ENCODE results near the gene CD247. TPM values are rescaled to one million over a fixed set of nuclear protein-coding genes. Genes with fewer than 3 reads are reported as not detected.

The CD247 gene
- total RNA-seq, 1 experiment from 2014 or later = 1.4 TPM

DNA sequence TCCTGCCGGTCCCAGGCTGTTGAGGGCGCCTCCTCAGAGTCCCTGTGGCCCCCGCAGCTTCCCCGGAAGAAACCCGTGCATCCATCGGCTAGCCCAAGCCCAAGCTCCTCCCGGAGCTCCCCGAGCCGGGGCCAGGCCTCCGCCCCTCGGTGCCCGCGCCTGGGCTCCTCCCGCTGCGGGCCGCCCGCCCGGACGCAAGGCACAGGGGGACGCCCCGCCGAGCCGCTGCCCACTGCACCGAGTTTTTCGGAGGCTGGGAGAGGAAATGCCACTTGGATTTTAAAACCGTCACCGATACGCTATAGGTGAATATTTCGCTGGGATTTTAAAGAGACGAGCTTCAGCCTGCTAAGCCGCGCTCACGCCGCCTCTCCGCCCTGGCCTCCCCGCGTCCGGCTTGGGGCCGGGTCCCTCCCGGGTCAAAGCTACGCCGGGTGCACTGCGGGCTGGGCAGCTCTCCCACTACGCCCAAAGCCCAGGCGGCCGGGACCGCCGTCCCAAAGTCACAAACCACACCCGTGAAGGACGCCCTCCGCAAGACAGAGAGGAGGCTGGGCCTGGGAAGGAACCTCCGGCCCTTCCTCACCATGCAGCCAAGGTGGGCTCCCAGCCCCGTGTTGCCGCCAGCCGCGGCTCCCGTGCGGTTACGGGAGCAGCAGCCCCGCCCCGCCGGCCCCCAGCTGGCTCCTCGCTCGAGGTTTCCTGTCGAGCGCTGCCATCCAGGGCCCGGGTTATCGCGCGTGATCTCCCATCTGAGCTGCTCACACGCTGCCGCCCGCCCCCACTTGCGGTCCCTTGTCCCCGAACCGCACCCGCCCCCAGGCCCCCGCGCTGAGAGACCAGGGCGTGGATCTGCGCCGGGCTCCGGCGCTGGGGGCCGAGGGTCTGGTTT is 63.2 kb downstream of the CD247 start:
- peak overlapping the region; percentile 68 for H3K4me3 ChIP-seq (ENCODE audit: low read depth, low read length, poor library complexity, severe bottlenecking)
- CTCF ChIA-PET = interaction anchor here (0.8 kb wide), 1 partner anchor 235 kb away, joined by 8 read pairs; the partner anchor contains the start of gene POU2F1
- intact Hi-C loops (cut with micrococcal nuclease; ENCODE audit: unreplicated experiment) = no loop called here
- no peaks in the 10 kb centered on the region for H3K4me1 ChIP-seq (ENCODE audit: insufficient read depth, low read length, poor library complexity, severe bottlenecking)
- DNase-seq (ENCODE audit: low spot score) = peak; percentile 52
- H3K36me3 ChIP-seq (ENCODE audit: insufficient read depth, low read length, poor library complexity, severe bottlenecking) = no peaks in the 10 kb centered on the region
- no TSS peak for BruUV-seq (replicated peaks)
- peak overlapping the region; percentile 9 for H3K27ac ChIP-seq (ENCODE audit: low read depth, low read length, poor library complexity, severe bottlenecking)
- no peak for TF ChIP-seq EZH2 (IDR thresholded peaks at IDR 0.05; ENCODE audit: borderline replicate concordance, low read depth, low read length, poor library complexity, severe bottlenecking)
- TF ChIP-seq, protein P1, sequence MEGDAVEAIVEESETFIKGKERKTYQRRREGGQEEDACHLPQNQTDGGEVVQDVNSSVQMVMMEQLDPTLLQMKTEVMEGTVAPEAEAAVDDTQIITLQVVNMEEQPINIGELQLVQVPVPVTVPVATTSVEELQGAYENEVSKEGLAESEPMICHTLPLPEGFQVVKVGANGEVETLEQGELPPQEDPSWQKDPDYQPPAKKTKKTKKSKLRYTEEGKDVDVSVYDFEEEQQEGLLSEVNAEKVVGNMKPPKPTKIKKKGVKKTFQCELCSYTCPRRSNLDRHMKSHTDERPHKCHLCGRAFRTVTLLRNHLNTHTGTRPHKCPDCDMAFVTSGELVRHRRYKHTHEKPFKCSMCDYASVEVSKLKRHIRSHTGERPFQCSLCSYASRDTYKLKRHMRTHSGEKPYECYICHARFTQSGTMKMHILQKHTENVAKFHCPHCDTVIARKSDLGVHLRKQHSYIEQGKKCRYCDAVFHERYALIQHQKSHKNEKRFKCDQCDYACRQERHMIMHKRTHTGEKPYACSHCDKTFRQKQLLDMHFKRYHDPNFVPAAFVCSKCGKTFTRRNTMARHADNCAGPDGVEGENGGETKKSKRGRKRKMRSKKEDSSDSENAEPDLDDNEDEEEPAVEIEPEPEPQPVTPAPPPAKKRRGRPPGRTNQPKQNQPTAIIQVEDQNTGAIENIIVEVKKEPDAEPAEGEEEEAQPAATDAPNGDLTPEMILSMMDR (conservative IDR thresholded peaks at IDR 0.05; ENCODE audit: low read depth, low read length) = no peak
- no peaks in the 10 kb centered on the region for H3K9me3 ChIP-seq (ENCODE audit: low read depth, low read length, poor library complexity, severe bottlenecking)
- POLR2A ChIA-PET (ENCODE audit: low non-redundant PET) = no interaction called here
- no peaks in the 10 kb centered on the region for H3K27me3 ChIP-seq (replicated peaks; ENCODE audit: insufficient read depth, low read depth, low read length, poor library complexity)

DNA sequence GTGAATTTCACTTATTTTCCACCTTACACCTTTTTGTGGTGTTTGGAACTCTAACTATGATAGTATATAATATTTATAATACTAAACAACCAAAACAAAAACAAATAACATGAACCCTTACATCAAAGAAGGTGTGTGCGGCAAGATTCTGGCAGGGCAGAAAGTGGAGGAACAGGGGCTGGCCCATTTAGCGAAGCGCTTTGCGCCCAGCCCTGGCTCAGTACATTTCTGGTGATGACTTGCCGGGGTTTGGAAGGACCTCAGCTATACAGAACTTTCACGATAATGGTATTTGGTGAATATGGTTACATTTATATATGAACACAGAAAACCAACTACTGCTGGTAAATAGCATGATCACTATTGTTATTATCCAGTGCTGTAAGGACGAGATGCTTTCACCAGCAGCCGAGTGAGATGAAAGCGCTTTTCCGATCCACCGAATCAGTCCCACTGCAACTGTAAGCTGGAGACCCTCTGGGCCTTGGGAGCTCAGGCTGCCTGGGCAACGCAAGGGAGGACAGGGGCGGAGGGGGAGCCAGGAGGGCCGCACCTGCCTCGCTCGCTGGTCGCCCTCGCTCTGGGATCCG is 63.9 kb downstream of the CD247 start:
- ChIA-PET POLR2A (ENCODE audit: low non-redundant PET) (interaction anchor here (0.6 kb wide), 1 partner anchor 80 kb away, joined by 3 read pairs; no protein-coding TSS in a partner anchor), CTCF (interaction anchor here (0.8 kb wide), 1 partner anchor 234 kb away, joined by 8 read pairs; the partner anchor contains the start of gene POU2F1)
- intact Hi-C loops (cut with micrococcal nuclease; ENCODE audit: unreplicated experiment) = no loop called here
- no peak for DNase-seq (ENCODE audit: low spot score)
- Histone ChIP-seq H3K36me3 (ENCODE audit: insufficient read depth, low read length, poor library complexity, severe bottlenecking) (no peaks in the 10 kb centered on the region), H3K4me1 (ENCODE audit: insufficient read depth, low read length, poor library complexity, severe bottlenecking) (no peaks in the 10 kb centered on the region), H3K9me3 (ENCODE audit: low read depth, low read length, poor library complexity, severe bottlenecking) (no peaks in the 10 kb centered on the region), H3K27ac (ENCODE audit: low read depth, low read length, poor library complexity, severe bottlenecking) (no peak overlapping the region), H3K4me3 (ENCODE audit: low read depth, low read length, poor library complexity, severe bottlenecking) (peak overlapping the region; percentile 68), H3K27me3 (replicated peaks; ENCODE audit: insufficient read depth, low read depth, low read length, poor library complexity) (no peaks in the 10 kb centered on the region)
- no TSS peak for BruUV-seq (replicated peaks)
- TF ChIP-seq, protein P1 (conservative IDR thresholded peaks at IDR 0.05; ENCODE audit: low read depth, low read length) = no peak
- no peak for TF ChIP-seq EZH2 (IDR thresholded peaks at IDR 0.05; ENCODE audit: borderline replicate concordance, low read depth, low read length, poor library complexity, severe bottlenecking)

DNA sequence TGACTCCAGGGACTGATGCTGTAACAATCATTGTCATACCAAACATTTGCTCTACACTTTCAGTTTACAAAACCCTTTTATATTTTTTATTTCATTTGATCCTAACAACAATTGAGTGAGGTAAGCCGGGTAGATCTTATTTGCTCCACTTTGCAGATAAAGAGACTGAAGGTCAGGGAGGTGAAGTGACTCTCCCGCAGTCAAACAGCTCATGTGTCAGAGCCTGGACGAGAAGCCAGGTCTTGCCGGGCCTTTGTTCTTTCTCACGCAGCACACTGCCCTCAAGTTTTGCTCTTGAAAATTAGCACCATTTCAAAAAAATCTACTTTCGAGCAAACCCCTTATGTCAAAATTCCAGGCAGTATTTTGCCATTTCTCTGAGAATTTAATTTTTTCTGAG is 65.2 kb downstream of the CD247 start:
- no peaks in the 10 kb centered on the region for H3K36me3 ChIP-seq (ENCODE audit: insufficient read depth, low read length, poor library complexity, severe bottlenecking)
- intact Hi-C loops (cut with micrococcal nuclease; ENCODE audit: unreplicated experiment) = no loop called here
- no peak overlapping the region for H3K27ac ChIP-seq (ENCODE audit: low read depth, low read length, poor library complexity, severe bottlenecking)
- CTCF ChIA-PET = no interaction called here
- BruUV-seq (replicated peaks) = no TSS peak
- POLR2A ChIA-PET (ENCODE audit: low non-redundant PET) = no interaction called here
- no peak overlapping the region for H3K4me3 ChIP-seq (ENCODE audit: low read depth, low read length, poor library complexity, severe bottlenecking)
- H3K9me3 ChIP-seq (ENCODE audit: low read depth, low read length, poor library complexity, severe bottlenecking) = no peaks in the 10 kb centered on the region
- DNase-seq (ENCODE audit: low spot score) = no peak
- H3K27me3 ChIP-seq (replicated peaks; ENCODE audit: insufficient read depth, low read depth, low read length, poor library complexity) = no peaks in the 10 kb centered on the region
- TF ChIP-seq, protein P1 (conservative IDR thresholded peaks at IDR 0.05; ENCODE audit: low read depth, low read length) = no peak
- TF ChIP-seq EZH2 (IDR thresholded peaks at IDR 0.05; ENCODE audit: borderline replicate concordance, low read depth, low read length, poor library complexity, severe bottlenecking) = no peak
- no peaks in the 10 kb centered on the region for H3K4me1 ChIP-seq (ENCODE audit: insufficient read depth, low read length, poor library complexity, severe bottlenecking)
